HepG2 (cell line): ENCODE results near the gene KCTD5. TPM values are rescaled to one million over a fixed set of nuclear protein-coding genes. Genes with fewer than 3 reads are reported as not detected.

ENCODE experiments used
- ADNP ChIP-seq: sonication (generic); formaldehyde crosslinking; IDR thresholded peaks from 2 replicates; pipeline ENCODE4 v1.4.0; 2020; ENCODE audit warnings: missing genetic modification reagents
- ARNT ChIP-seq: fragments of 450-650 bp; IDR thresholded peaks from 2 replicates; pipeline ENCODE4 v1.6.1; 2017
- ATF7 ChIP-seq, 2 experiments: fragments of 450-650 bp in 1 of 2; sonication (generic) in 1 of 2; formaldehyde crosslinking in 1 of 2; IDR thresholded peaks; 2 replicates each; pipeline versions ENCODE4 v1.4.0 to v1.6.1; 2016 to 2020; ENCODE audit warnings: antibody characterized with exemption in 1 of 2, mild to moderate bottlenecking in 1 of 2, missing genetic modification reagents in 1 of 2
- GTF2F1 ChIP-seq: fragments of 150-350 bp; IDR thresholded peaks from 2 replicates; pipeline ENCODE4 v1.6.1; 2014; ENCODE audit warnings: low read length
- HNRNPH1 ChIP-seq: fragments of 200-400 bp; formaldehyde crosslinking; optimal IDR thresholded peaks from 2 replicates; pipeline ENCODE3; 2017; ENCODE audit warnings: mild to moderate bottlenecking, low read depth, low read length
- KAT2B ChIP-seq: fragments of 150-350 bp; IDR thresholded peaks from 2 replicates; pipeline ENCODE4 v1.6.1; 2014; ENCODE audit warnings: low read depth, low read length, borderline replicate concordance
- MATR3 ChIP-seq: sonication (generic); formaldehyde crosslinking; IDR thresholded peaks from 2 replicates; pipeline ENCODE4 v1.4.0; 2020; ENCODE audit warnings: missing genetic modification reagents
- MEIS1 ChIP-seq: sonication (generic); formaldehyde crosslinking; IDR thresholded peaks from 2 replicates; pipeline ENCODE4 v1.9.0; 2021; ENCODE audit warnings: mild to moderate bottlenecking, missing genetic modification reagents, moderate library complexity, borderline replicate concordance
- RCOR2 ChIP-seq: IDR thresholded peaks from 2 replicates; pipeline ENCODE4 v1.6.1; 2016; ENCODE audit warnings: missing biosample characterization, missing genetic modification reagents
- REST ChIP-seq, 2 experiments: IDR thresholded peaks; 2 replicates each; pipeline ENCODE4 v1.6.1; 2011 to 2012; ENCODE audit warnings: low read length in 2 of 2, borderline replicate concordance in 1 of 2, low read depth in 1 of 2, mild to moderate bottlenecking in 1 of 2, moderate library complexity in 1 of 2
- RFX5 ChIP-seq: IDR thresholded peaks from 2 replicates; pipeline ENCODE4 v1.6.1; 2011; ENCODE audit warnings: low read depth, low read length, improper control_type of control experiment
- RORA ChIP-seq: sonication (generic); formaldehyde crosslinking; IDR thresholded peaks from 2 replicates; pipeline ENCODE4 v1.5.0; 2020; ENCODE audit warnings: mild to moderate bottlenecking, missing genetic modification reagents, moderate library complexity
- SAP130 ChIP-seq: IDR thresholded peaks from 2 replicates; pipeline ENCODE4 v1.6.1; 2016; ENCODE audit warnings: low read depth
- SKI ChIP-seq: fragments of 450-650 bp; IDR thresholded peaks from one replicate; pipeline ENCODE4 v1.6.1; 2018; ENCODE audit warnings: mild to moderate bottlenecking; ENCODE audit not compliant: partially characterized antibody
- SNAPC4 ChIP-seq: sonication (generic); formaldehyde crosslinking; IDR thresholded peaks from 2 replicates; pipeline ENCODE4 v1.4.0; 2020; ENCODE audit warnings: mild to moderate bottlenecking, missing genetic modification reagents
- SOX6 ChIP-seq, 2 experiments: fragments of 450-650 bp in 1 of 2; sonication (generic) in 1 of 2; formaldehyde crosslinking in 1 of 2; IDR thresholded peaks; 2 replicates each; pipeline versions ENCODE4 v1.4.0 to v1.6.1; 2017 to 2020; ENCODE audit warnings: antibody characterized with exemption in 1 of 2, mild to moderate bottlenecking in 1 of 2, missing genetic modification reagents in 1 of 2
- SP1 ChIP-seq, 2 experiments: fragments of 450-650 bp in 1 of 2; sonication (generic) in 1 of 2; formaldehyde crosslinking in 1 of 2; IDR thresholded peaks; 2 replicates each; pipeline versions ENCODE4 v1.4.0 to v1.6.1; 2016 to 2020; ENCODE audit warnings: missing genetic modification reagents in 1 of 2
- ZFP62 ChIP-seq: sonication (generic); formaldehyde crosslinking; IDR thresholded peaks from 2 replicates; pipeline ENCODE4 v1.4.0; 2020; ENCODE audit warnings: missing genetic modification reagents
- ZNF263 ChIP-seq: sonication (generic); formaldehyde crosslinking; IDR thresholded peaks from 2 replicates; pipeline ENCODE4 v1.4.0; 2020; ENCODE audit warnings: missing genetic modification reagents
- ZNF296 ChIP-seq: sonication (generic); formaldehyde crosslinking; conservative IDR thresholded peaks from 2 replicates; pipeline ENCODE4 v1.5.0; 2020; ENCODE audit warnings: mild to moderate bottlenecking, missing genetic modification reagents
- ZNF460 ChIP-seq: sonication (generic); formaldehyde crosslinking; IDR thresholded peaks from 2 replicates; pipeline ENCODE4 v1.5.1; 2020; ENCODE audit warnings: missing genetic modification reagents, mild to moderate bottlenecking, borderline replicate concordance
- polyA plus RNA-seq, 8 experiments: library from polyadenylated mRNA; depleted of rRNA in 3 of 8; stranded (reverse) in 7 of 8; unstranded in 1 of 8; fragments of >200 nt; fragmentation: Illumina TruSeq in 4 of 8; extraction: Trizol in 4 of 8; gene quantifications; 2 replicates each; pipeline versions ENCODE4 v1.2.1 to v1.2.3, GENCODE V29; 2011 to 2016; ENCODE audit warnings: low read depth in 4 of 8, missing spikeins in 1 of 8, mixed read lengths in 1 of 8; ENCODE audit not compliant: insufficient read depth in 1 of 8
- total RNA-seq, 5 experiments: library from RNA; depleted of rRNA; stranded (reverse); fragments of >200 nt; fragmentation: Illumina TruSeq; extraction: Trizol; gene quantifications; 2 replicates each; pipeline ENCODE4 v1.2.3, GENCODE V29; 2016; ENCODE audit warnings: low read depth in 1 of 5

Gene KCTD5
- total and polyA plus RNA-seq, 2 of the 13 experiments (the other 11 are each of a cell fraction or from before 2014, with no cell fraction given), result 25.4 to 29.8 TPM

GRCh38 chr16:2673066-2673999 is 9.0 kb upstream of the KCTD5 start (continued):
- TF ChIP-seq SNAPC4 (CRISPR knock-in tag), result no peak
- no peak for TF ChIP-seq ZNF296
- peak; percentile 66 for TF ChIP-seq SAP130 (CRISPR knock-in tag)
- no peak for TF ChIP-seq SP1 (IDR thresholded peaks at IDR 0.05)
- peak; percentile 82 for TF ChIP-seq SP1 (CRISPR knock-in tag; IDR thresholded peaks at IDR 0.05)
- peak in 1 of 2 experiments; percentile 70; a peak in 2 of 4 replicates for TF ChIP-seq REST (IDR thresholded peaks at IDR 0.05; ENCODE audit: borderline replicate concordance in 1 of 2, low read depth in 1 of 2, low read length in 2 of 2)
- TF ChIP-seq KAT2B, result no peak
- 0 out of 2 replicates have a peak, but pooled peaks have one; percentile 23 for TF ChIP-seq RCOR2 (CRISPR knock-in tag)
- peak; percentile 24; the same call in 1 of the 2 replicates for TF ChIP-seq ZNF460
- no peak for TF ChIP-seq ATF7 (IDR thresholded peaks at IDR 0.05)
- no peak for TF ChIP-seq ATF7 (CRISPR knock-in tag; IDR thresholded peaks at IDR 0.05)
- TF ChIP-seq ADNP (CRISPR knock-in tag), result 0 out of 2 replicates have a peak, but pooled peaks have one; percentile 65
- no peak for TF ChIP-seq MATR3 (CRISPR knock-in tag)
- no peak for TF ChIP-seq HNRNPH1
- 0 out of 2 replicates have a peak, but pooled peaks have one; percentile 19 for TF ChIP-seq RFX5
- 0 out of 2 replicates have a peak, but pooled peaks have one; percentile 31 for TF ChIP-seq GTF2F1
- TF ChIP-seq ARNT, result no peak
- TF ChIP-seq SKI, result peak; percentile 47
- no peak for TF ChIP-seq MEIS1 (CRISPR knock-in tag)
- no peak for TF ChIP-seq RORA
- no peak for TF ChIP-seq ZFP62 (CRISPR knock-in tag)
- TF ChIP-seq SOX6 (IDR thresholded peaks at IDR 0.05), result no peak
- TF ChIP-seq SOX6 (CRISPR knock-in tag; IDR thresholded peaks at IDR 0.05), result no peak
- TF ChIP-seq ZNF263, result peak; percentile 41; the same call in 1 of the 2 replicates
